GM10266 (cell line): ENCODE data around the gene PFDN1.

Source experiments
- DNase-seq: peaks from one replicate; pipeline ENCODE4 v3.0.0; 2012; ENCODE audit errors: extremely low spot score
- TF ChIP-seq, protein P1 (sequence below): IDR thresholded peaks from 2 replicates; pipeline ENCODE4 v1.5.1; 2012; ENCODE audit warnings: mild to moderate bottlenecking, low read depth; ENCODE audit not compliant: control insufficient read depth, insufficient read depth; ENCODE audit errors: missing control alignments

The PFDN1 gene

DNA sequence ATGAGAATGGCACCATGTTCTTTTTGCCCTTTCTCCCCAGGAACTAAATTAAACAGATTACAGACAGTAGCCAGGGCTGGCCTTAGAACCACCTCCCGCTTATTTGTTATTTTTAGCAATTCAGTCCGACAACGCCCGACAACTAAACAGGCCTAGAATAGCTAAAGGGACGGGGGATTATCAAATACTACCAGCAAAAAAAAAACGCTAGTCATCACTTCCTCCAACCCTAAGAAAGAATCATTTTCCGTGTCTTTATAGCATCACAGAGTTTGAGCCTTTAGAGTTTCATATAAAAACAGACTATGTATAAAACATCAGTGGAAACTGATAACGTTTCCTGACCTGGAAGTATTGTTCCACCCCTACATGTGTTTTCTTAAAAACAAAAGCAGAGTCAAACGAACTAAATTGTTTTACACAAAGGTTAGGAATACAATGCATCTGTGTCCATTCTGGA is 35.3 kb downstream of the PFDN1 start:
- no peak for DNase-seq
- TF ChIP-seq, protein P1, sequence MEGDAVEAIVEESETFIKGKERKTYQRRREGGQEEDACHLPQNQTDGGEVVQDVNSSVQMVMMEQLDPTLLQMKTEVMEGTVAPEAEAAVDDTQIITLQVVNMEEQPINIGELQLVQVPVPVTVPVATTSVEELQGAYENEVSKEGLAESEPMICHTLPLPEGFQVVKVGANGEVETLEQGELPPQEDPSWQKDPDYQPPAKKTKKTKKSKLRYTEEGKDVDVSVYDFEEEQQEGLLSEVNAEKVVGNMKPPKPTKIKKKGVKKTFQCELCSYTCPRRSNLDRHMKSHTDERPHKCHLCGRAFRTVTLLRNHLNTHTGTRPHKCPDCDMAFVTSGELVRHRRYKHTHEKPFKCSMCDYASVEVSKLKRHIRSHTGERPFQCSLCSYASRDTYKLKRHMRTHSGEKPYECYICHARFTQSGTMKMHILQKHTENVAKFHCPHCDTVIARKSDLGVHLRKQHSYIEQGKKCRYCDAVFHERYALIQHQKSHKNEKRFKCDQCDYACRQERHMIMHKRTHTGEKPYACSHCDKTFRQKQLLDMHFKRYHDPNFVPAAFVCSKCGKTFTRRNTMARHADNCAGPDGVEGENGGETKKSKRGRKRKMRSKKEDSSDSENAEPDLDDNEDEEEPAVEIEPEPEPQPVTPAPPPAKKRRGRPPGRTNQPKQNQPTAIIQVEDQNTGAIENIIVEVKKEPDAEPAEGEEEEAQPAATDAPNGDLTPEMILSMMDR = no peak

DNA sequence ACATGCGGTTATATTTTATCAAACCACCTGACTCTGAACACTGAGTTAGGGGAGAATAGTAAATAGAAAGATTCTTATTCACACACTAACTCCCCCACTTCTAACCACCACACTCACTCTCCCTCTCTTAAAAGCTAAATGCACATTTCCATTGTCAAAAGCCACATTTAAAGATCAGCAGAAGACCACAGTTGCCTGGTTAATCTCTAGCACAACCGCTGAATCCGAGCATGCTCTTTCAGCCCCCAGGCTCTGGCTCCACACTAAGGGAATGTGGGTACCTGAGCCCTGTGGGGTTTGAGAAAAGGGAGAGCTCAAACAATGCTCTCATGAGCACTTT is 35.7 kb downstream of the PFDN1 start:
- DNase-seq = no peak
- TF ChIP-seq, protein P1 = no peak

DNA sequence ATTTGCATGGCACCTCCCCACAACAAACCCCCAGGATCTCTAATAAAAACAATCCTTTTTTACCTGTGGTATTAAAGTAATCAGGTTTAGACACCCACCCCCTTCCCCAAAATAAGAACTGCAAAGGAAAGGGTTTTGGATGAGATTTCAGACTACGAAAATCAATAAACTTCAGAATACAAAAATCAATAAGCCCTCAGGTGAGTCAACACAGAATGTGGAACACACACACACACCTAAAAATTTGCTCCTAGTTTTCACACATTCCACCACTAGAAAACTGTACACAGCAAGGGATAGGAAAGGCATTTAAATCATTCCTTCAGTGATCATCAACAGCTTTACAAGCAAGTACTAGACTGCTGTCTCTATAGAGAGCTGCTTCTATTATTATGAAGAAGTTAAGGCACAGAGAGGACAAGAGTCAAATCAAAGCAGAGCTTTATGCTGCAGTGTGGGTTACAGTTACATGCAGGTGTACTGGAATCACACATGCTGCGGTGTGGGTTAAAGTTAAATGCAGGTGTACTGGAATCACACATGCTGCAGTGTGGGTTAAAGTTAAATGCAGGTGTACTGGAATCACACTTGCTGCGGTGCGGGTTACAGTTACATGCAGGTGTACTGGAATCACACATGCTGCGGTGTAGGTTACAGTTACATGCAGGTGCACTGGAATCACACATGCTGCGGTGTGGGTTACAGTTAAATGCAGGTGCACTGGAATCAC is 36.3 kb downstream of the PFDN1 start:
- no peak for DNase-seq

DNA sequence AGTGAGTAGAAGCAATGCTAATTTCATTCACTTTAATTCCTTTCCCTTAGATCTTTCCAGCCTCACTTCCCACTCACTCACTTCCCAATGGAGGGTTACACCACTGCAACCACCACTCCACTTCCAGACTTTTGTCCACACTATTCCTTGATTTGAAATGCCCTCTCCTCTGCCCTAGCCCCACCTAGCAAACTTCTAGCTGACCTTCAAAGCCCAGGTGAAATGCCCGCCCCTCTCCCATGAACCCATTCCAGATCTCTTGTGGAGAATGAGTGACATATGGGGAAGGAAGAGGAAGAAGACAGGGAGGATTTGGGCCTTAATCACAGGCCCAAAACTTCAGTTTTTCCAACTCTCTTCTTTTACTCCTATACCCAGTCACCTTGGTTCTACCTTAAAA is 37.1 kb downstream of the PFDN1 start:
- TF ChIP-seq, protein P1 = no peak
- no peak for DNase-seq

More for the DNA sequence above, 36.3 kb downstream of the PFDN1 start:
- TF ChIP-seq, protein P1 = no peak

DNA sequence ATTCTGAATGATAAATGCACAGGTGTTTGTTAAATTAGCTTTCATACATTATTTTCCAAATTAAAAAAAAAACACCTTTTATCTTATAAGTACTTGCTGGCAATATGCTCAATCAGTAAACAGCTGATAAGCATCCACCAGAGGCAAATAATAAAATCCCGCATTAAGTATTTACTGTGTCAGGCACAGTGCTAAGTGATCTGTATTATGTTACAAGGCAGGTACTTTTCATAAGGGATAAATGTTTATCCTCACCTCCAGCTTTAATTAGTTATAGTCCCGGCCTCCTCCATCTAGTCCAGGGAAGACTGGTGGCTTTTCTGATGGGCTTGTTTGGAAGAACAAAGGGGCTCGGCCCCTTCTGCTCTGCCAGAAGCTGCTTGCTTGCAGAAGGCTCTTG is 40.1 kb downstream of the PFDN1 start:
- no peak for DNase-seq

DNA sequence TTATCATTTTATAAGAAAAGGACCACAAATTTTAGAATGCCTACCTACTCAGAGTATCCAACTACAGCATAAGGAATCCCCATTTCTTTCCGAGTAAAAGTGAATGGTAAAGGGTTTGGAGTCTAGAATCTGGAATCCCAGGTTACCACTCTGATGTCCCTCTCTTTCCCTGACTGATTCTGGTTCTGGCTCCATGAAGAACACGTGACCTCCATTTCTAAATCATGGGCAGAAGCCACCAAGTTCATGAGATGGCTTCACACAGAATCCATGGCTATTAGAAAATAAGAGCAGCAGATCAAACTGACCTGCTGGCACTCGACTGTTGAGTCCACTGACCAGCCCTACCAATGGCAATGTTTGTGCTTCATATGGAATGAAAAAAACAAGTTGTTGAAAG is 40.7 kb downstream of the PFDN1 start:
- no peak for DNase-seq
- TF ChIP-seq, protein P1 = no peak

More for the DNA sequence above, 40.1 kb downstream of the PFDN1 start:
- TF ChIP-seq, protein P1 = no peak

DNA sequence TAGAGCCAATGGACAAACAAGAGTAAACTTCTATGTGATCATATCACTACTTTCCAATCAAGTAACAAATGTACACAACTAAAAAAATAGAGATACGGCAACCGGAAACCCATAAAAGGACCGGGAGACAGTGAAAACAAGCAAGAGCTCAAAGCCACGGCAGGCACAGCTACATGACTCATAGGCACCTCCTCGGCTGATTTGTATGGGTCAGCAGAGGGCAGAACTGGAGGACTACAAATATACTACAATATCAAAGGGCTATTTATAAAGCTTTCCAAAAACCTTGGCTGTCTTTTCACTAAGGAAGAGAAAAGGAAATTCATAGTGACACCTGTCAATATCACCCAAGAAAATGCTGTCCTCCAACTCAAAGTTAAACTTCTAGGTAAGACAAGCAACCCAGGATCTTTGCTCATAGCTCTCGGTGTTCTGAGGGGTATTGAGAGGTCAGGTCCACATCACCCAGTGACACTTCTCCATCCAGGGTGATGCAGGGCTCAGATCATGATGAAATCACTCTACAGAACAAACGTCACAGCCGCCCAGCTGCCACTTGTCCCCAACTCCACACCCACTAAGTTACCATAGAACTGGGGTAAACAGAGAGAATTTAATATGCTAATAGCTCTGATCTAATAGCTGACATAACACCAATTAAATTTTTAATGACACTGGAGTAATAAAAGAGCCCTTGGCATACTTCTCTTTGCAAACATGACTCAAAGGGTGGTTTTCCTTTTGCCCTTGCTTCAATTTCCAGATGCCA is 41.3 kb downstream of the PFDN1 start:
- TF ChIP-seq, protein P1 = no peak
- DNase-seq = no peak
